Epithelial cell of esophagus (primary cell): Measurements from ENCODE around the gene SPTLC3.
A peak's percentile ranks its signal among the peaks of the same experiment; 100 is the strongest.

Experiments used
- DNase-seq: peaks from one replicate; pipeline ENCODE4 v3.0.0; 2010; ENCODE audit warnings: low read depth
- H3K4me3 ChIP-seq: 2 replicates; pipeline ENCODE4 v1.5.1; 2011; ENCODE audit warnings: mild to moderate bottlenecking, low read length, control low read depth
- CTCF ChIP-seq: IDR thresholded peaks from 2 replicates; pipeline ENCODE4 v1.5.1; 2011; ENCODE audit warnings: low read depth, mild to moderate bottlenecking, low read length, control low read depth, inconsistent platforms; ENCODE audit not compliant: insufficient read depth; ENCODE audit errors: missing control alignments

Gene SPTLC3

GRCh38 chr20:13008761-13009681 lies at the start of gene SPTLC3:
TSS of gene SPTLC3 (plus strand) at chr20:13008972. CDS start at chr20:13009268, 296 bp downstream.
- H3K4me3 ChIP-seq, result peak within 1 kb of the TSS; percentile 62
- DNase-seq, result peak; percentile 73
- TF ChIP-seq CTCF, result no peak

DNA sequence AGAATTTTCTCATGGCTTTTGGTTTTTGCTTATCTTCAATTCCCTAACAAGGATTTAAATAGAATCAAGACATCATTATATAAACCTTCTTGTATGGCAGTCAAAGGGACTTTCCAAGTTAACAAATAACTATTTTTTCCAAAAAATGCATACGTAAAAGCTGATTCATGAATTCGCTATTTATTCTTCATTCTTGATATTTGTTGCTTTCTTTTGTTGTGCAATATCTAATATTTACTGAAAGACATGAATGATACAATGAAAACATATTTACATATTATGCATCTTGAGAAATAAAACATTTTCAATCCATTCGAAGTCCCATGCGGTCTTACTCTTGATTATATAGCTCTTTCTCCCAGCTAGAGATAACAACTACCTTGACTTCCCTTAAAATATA lies 47.0 kb upstream of the SPTLC3 start:
- no peak for DNase-seq
- no peak for TF ChIP-seq CTCF
- H3K4me3 ChIP-seq, result no peak overlapping the region

GRCh38 chr20:12962895-12963294 lies 45.9 kb upstream of the SPTLC3 start:
- TF ChIP-seq CTCF, result no peak
- no peak overlapping the region for H3K4me3 ChIP-seq
- no peak for DNase-seq

- TF ChIP-seq CTCF, result no peak
- DNase-seq, result no peak
- H3K4me3 ChIP-seq, result no peak overlapping the region
Measured at GRCh38 chr20:12963416-12963815, 45.4 kb upstream of the SPTLC3 start.

- DNase-seq, result no peak
- TF ChIP-seq CTCF, result no peak
- no peak overlapping the region for H3K4me3 ChIP-seq
Measured at GRCh38 chr20:12965212-12965869, 43.4 kb upstream of the SPTLC3 start.

DNA sequence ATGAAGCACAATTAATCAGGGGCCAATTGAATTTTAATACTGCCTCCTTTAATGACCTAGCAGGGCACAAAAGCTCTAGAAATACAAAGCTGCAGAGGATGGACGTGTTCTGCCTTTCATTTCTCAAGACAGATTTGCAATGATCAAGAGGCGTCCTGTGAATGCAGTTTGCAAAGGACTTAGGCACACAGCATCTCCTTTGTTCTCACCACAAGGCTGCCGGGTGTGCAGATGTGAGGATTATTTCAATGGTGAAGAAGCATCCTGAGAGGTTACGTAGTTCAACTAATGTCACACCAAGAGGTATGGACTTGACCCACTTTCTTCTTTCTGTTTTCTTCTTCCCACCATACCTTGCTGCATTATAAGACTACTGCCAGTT lies 42.9 kb upstream of the SPTLC3 start:
- H3K4me3 ChIP-seq, result no peak overlapping the region
- TF ChIP-seq CTCF, result no peak
- no peak for DNase-seq
